ENCODE measurements around the gene C17orf67.

- TF ChIP-seq FOXM1 (IDR thresholded peaks at IDR 0.05; ENCODE audit: borderline replicate concordance) (no peak), L3MBTL2 (conservative IDR thresholded peaks at IDR 0.05) (no peak), SP1 (IDR thresholded peaks at IDR 0.05) (no peak), NFRKB (IDR thresholded peaks at IDR 0.05) (no peak)
Observed at GRCh38 chr17:56831369-56832095, 2.2 kb downstream of the C17orf67 start.

Data from HEK293T (cell line).